Activated CD8-positive, alpha-beta memory T cell treated with anti-CD3 and anti-CD28 coated beads for 4 hours (primary cell): ENCODE results near the gene UBE2L5.

Source experiments
- DNase-seq, 2 donors: peaks; one replicate each; pipeline ENCODE4 v3.0.0-alpha.2; 2020; ENCODE audit warnings: low read depth in 2 of 2

Gene UBE2L5

GRCh38 chr13:30473675-30474074, 51.4 kb downstream of the UBE2L5 start:
- DNase-seq, result no peak

- no peak for DNase-seq
Observed at GRCh38 chr13:30477346-30478195, 55.3 kb downstream of the UBE2L5 start.
